ENCODE data around the gene ARAP2.

DNA sequence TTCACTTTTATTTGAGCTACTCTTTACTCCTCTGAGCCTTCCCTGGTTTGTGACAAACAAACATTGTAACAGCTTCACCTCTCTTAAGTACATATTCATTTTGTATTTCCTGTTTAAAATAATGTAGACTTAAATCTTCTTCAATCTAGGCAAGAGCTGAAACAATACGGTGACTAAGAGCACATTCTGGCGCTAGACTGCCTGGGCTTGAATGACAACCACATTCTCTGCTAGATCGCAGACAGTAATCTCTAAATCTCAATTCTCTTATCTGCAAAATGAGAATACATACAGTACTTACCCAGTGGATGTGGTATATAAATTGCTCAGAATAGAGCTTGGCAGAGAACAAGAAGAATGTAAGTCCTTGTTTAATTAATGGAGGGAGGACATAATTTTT lies 144.8 kb downstream of the ARAP2 start:
- TF ChIP-seq, protein P1, sequence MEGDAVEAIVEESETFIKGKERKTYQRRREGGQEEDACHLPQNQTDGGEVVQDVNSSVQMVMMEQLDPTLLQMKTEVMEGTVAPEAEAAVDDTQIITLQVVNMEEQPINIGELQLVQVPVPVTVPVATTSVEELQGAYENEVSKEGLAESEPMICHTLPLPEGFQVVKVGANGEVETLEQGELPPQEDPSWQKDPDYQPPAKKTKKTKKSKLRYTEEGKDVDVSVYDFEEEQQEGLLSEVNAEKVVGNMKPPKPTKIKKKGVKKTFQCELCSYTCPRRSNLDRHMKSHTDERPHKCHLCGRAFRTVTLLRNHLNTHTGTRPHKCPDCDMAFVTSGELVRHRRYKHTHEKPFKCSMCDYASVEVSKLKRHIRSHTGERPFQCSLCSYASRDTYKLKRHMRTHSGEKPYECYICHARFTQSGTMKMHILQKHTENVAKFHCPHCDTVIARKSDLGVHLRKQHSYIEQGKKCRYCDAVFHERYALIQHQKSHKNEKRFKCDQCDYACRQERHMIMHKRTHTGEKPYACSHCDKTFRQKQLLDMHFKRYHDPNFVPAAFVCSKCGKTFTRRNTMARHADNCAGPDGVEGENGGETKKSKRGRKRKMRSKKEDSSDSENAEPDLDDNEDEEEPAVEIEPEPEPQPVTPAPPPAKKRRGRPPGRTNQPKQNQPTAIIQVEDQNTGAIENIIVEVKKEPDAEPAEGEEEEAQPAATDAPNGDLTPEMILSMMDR (IDR thresholded peaks at IDR 0.05; ENCODE audit: borderline replicate concordance, extremely low read depth, low read length, poor library complexity, severe bottlenecking), result no peak
- TF ChIP-seq EZH2 (IDR thresholded peaks at IDR 0.05; ENCODE audit: borderline replicate concordance, low read depth, low read length, severe bottlenecking), result no peak

Measured in DND-41 (cell line).